Vagina (tissue), 2 donors: Measurements from ENCODE around the gene NDOR1.

Experiments used
- POLR2A ChIP-seq, 2 donors: fragments of 450-650 bp; IDR thresholded peaks; one replicate each; pipeline ENCODE4 v1.6.1; 2017; ENCODE audit warnings: antibody characterized with exemption in 2 of 2, mild to moderate bottlenecking in 2 of 2, moderate library complexity in 2 of 2
- TF ChIP-seq, protein P1 (sequence below), 3 experiments: fragments of 450-650 bp in 2 of 3; fragments of 200-600 bp in 1 of 3; sonication (generic) in 1 of 3; IDR thresholded peaks; one replicate each; pipeline ENCODE4 v1.5.1; 2017 to 2019; ENCODE audit warnings: antibody characterized with exemption in 3 of 3, mild to moderate bottlenecking in 2 of 3, moderate library complexity in 2 of 3

DNA sequence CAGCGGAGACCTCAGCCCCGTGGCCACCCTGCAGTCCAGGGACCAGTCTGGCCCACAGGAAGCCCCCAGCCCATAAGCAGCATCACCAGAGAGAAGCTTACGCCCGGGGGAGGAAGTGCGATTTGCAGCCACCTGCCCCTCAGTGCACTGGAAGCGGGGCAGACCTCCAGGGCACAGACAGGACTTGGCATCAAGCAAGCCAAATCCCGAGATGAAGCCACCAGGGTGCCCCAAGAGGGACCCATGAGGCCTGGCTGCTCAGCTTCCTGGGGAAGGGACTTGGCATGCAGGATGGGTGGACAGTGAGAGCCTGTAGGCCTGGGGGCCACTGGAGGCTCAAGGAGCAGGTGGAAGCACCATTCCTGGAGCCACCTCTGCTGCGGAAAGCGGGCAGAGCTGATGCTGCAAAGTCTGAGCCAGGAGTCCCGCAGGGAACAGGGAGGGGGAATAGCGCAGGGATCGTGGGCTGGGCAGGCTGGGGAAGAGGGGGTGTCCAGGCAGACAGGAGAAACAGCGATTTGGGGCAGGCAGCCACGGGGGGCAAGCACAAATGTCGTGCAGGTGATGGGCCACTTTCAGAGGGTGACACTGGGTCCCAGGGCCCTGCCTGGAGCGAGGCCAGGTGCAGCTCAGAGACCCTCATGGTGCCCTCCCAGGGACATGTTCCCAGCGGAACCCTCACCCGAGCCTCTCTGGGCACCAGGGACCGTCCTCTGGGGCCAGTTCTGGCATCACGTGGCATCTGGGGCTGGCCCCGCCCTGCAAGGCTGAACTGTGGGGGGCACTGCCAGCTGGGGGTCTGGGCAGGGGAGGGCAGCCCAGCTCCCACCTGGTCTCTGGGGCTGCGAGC lies 38.9 kb upstream of the NDOR1 start:
- TF ChIP-seq, protein P1, sequence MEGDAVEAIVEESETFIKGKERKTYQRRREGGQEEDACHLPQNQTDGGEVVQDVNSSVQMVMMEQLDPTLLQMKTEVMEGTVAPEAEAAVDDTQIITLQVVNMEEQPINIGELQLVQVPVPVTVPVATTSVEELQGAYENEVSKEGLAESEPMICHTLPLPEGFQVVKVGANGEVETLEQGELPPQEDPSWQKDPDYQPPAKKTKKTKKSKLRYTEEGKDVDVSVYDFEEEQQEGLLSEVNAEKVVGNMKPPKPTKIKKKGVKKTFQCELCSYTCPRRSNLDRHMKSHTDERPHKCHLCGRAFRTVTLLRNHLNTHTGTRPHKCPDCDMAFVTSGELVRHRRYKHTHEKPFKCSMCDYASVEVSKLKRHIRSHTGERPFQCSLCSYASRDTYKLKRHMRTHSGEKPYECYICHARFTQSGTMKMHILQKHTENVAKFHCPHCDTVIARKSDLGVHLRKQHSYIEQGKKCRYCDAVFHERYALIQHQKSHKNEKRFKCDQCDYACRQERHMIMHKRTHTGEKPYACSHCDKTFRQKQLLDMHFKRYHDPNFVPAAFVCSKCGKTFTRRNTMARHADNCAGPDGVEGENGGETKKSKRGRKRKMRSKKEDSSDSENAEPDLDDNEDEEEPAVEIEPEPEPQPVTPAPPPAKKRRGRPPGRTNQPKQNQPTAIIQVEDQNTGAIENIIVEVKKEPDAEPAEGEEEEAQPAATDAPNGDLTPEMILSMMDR (IDR thresholded peaks at IDR 0.05), result no peak
- TF ChIP-seq POLR2A (IDR thresholded peaks at IDR 0.05), result no peak
